Vagina (tissue), 2 donors: ENCODE results near the gene BCAS3.

ENCODE experiments used
- CTCF ChIP-seq, 3 experiments: fragments of 450-650 bp in 2 of 3; fragments of 200-600 bp in 1 of 3; sonication (generic) in 1 of 3; IDR thresholded peaks; one replicate each; pipeline ENCODE4 v1.5.1; 2017 to 2019; ENCODE audit warnings: antibody characterized with exemption in 3 of 3, mild to moderate bottlenecking in 2 of 3, moderate library complexity in 2 of 3
- POLR2AphosphoS5 ChIP-seq, 2 donors: sonication (generic); formaldehyde crosslinking; IDR thresholded peaks; one replicate each; pipeline ENCODE4 v1.9.0; 2017; ENCODE audit warnings: antibody characterized with exemption in 2 of 2, mild to moderate bottlenecking in 2 of 2, low read depth in 1 of 2; ENCODE audit not compliant: insufficient read depth in 1 of 2

GRCh38 chr17:61426482-61427304 is 749.0 kb downstream of the BCAS3 start:
- TF ChIP-seq POLR2AphosphoS5 (IDR thresholded peaks at IDR 0.05; ENCODE audit: insufficient read depth in 1 of 2, low read depth in 1 of 2) (no peak), CTCF (IDR thresholded peaks at IDR 0.05) (no peak)
